Activated naive CD4-positive, alpha-beta T cell (primary cell): ENCODE results near the gene RAMAC.
"Not testable (repeated sequence)": the region's sequence is repeated elsewhere in the genome, so short reads cannot be mapped to it uniquely, and the experiment has no call there.

ENCODE experiments used
- DNase-seq, 4 experiments: peaks; one replicate each; lab custom pipeline; 2025; lab: John Stamatoyannopoulos, UW

Gene RAMAC

DNA sequence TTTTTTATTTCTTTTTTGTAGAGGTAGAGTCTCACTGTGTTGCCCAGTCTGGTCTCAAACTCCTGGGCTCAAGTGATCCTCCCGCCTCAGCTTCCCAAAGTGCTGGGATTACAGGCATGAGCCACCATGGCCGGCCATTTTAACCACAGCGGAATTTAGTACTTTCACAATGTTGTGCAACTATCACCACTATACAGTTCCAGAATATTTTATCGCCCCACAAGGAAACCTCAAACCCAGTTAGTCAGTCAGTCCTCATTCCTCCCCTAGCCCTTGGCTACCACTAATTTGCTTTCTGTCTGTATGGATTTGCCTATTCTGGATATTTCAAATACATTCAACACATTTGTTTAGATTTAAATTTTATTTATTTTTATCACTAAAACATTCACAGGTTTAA, 17.9 kb upstream of the RAMAC start:
- no peak for DNase-seq

DNA sequence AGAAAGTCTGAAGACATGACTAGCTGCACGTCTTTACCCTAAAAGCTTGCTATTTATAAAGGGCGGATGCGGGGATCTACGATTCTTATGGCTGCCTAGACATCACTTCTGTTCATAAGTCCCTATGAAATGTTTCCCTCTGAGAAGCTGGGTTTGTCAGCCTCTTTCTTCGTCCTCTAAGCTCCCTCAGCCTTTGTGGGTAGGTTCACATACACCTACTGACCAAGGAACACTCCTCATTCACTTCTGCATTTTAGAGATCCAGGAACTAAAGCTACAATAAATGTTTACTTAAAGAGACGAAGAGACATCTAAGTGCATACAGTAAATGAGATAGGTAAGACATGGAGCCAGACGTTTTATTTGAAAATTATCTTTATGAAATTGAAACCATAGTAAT, 16.7 kb upstream of the RAMAC start:
- DNase-seq: no peak

DNA sequence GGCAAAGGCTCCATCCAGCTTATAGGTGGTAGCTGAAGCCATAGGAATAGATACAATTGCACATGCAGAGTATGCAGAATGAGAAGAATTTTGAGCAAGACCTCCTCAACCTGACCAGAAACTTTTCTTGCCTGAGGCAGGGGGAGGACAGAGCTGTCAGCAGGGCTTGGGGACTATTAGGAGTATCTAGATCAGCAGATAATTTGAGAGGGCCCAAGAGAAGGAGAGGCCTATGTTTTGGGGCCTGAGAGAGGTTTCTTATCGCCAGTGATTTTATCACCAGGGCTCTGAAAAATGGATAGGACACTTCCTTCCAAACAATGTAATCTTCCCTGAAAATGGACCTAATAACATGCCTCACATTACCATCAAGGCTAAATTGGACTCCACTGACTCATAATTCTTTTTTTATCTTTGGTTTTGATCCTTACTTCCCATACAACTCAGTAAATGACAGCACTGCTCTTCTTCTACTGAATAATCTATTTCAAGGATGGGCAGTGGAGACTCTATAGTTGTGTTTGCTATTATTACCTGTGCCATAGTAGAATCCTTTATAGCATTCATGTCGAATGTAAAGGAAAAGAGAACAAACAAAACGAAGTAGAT, 15.8 kb upstream of the RAMAC start:
- DNase-seq: no peak

DNA sequence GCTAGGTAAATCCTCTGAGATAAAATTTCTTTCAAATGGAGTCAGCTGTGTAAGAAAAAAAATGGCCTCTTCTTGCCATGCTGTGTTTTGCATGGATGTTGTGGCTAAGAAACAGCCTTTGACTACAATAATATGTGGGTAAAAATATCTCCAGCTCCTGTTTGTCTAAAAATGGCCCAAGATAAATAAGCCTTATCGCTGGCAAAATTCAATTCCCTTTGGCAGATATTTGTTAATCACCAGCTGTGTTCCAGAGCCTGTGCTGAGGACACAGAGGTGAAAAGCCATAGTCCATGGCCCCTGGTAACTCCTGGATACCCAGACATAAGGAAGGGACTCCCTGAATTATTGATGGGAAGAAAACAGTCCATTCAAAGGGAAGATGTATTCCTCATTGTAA, 15.3 kb upstream of the RAMAC start:
- no peak for DNase-seq

DNA sequence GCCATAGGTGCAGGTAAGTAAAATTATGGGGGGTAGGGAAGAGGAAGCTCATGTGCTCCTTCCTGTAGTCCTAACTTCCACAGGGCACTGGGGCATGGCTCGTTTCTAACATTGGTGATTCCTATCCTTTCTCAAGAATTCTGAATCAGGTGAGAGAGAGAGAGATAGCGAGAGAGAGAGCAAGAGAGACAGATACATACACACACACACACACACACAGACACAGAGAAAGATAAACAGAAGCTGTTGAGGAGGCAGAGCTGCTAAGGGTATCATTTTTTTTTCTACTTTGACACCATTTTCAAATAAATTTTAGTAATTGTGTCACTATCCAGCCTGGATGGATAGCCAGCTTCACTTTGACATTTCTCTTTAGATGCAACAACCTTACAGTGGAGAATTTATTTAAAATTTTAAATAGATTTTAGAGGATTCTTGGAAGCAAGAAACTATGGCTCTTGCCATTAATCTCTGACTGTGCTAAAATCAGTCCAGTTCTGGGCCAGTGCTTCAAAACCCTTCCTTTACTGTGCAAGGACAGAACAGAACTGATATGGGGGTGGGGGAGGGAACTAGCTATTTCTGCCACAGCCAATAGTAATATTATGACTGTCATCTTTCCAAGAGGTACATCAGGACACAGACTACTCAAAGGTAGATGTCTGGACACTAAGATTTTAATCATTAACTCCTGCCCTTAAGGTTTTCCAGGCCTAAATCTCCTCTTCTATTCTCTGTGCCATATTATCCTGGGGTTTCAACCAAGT, 14.6 kb upstream of the RAMAC start:
- DNase-seq: no peak

DNA sequence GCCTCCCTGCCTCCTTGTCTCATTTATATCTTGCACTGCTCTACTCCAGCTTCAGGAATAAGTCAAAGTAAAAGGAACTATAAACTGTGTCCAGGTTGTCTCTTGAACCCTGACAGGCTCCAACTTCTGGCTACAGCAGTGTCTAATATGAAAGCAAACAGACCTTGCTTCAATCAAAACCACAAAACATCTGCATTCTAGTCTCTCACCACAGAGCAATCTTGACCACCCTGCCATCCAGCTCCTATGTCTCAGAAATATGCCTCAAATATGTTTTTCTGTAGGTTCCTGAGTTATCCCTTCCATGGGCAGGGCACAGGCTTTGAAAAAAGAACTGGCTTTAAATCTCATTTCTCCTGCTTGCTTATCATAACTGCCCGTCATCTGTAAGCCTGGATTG, 13.0 kb upstream of the RAMAC start:
- DNase-seq: no peak

DNA sequence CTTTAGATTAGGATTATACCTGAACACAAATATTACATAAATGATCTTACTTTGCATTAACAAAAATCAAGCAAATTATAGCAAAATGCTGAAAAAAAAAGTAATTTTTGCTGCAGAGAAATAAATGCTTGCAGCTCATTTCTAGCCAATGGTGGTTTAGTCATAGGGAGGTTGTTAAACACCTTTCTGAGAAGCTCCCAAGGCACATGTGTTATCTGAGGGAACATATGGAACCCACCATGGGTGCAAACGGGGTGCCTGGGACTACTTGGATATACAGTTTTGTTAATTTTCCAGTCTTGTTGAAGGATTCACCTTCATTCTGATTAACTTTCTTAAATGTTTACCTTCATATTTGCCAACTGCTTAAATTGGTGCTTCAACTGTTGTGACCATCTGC, 8.9 kb upstream of the RAMAC start:
- no peak for DNase-seq

DNA sequence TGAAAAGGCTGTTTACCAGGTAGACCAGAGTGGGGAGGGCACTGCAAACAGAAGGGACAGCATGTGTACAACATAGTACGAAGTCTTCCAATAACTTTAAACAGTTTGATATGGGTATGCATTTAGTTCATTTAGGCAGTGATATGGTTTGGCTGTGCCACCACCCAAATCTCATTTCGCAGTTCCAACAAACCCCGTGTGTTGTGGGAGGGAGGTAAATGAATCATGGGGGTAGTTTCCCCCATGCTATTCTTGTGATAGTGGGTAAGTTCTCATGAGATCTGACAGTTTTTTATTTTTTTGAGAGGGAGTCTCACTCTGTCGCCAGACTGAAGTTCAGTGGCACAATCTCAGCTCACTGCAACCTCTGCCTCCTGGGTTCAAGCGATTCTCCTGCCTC, 7.6 kb upstream of the RAMAC start:
- DNase-seq: no peak

DNA sequence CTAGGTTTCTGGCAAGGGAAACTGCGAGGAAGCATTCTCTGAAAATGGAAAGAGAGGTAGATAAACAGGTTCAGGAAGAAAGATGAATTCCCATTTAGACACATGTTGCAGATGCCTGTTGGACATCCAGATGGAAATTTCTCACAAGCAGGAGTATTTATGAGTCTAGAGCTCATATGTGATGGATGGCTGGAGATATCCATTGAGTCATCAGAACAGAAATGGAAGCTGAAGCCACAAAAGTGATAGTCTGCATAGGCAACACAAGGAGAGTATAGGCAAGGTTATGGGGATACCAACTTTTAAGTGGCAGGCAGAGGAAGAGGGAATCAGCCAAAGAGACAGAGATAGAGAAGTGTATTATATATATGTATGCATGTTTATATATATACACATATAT, 6.3 kb upstream of the RAMAC start:
- no peak for DNase-seq

DNA sequence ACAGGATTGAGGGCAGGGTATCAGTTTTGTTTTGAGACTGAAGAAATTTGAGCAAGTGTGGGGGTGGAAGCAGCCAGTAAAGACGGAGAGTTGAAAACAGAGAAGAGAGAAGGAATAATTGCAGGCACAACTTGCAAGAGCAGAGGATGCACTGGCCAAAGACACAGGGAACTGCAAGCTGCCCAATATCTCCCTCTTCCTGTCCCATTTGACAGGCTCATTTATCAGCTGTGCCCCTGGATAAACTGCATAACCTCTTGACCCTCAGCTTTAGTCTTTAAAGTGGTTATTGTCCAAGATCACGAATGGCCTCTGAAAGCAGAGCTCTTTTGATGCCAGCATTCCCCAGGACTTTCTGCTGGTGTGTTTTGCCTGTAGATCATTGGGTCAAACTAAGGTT, 5.0 kb upstream of the RAMAC start:
- no peak for DNase-seq

DNA sequence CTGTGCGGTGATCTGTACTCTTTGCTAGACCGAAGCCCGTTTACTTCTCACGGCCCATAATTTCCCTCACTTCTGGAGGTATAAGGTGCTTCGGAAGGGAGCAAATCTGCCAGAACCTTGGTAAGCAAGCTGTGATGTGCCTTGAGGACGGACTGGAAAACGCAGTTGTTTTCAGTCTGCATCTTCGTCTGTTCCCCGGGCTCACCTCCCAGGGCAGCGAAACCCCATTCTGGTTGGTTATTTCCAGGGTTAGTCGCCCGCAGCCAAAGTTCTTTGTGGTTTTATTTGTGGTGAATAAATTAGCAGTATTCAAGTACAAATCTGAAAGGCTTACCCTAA, 401 bp downstream of the RAMAC start:
- no peak for DNase-seq

DNA sequence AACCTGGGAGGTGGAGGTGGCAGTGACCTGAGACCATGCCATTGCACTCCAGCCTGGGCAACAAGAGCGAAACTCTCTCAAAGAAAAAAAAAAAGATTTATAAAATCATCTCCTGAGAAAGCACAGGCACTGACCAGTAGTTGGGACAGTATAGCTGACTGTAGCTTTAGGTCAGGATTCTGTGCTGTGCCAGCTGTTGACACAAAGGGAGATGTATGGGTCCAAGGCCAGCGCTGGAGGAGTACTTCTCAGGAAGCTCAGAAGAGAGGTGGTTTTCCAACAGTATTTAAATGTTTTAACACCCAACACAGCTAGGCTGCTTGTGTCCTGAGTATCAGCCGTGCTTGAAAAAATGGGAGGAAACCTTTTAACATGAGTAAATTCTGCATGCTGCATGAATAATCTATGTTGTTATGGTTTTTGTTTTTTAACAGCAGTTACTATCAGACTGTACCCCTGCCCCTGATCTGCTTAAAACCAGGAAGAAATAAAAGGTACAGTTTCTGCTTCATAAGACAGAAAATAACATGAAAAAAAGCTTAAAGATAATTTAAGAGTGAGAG, 6.5 kb downstream of the RAMAC start:
- no peak for DNase-seq

DNA sequence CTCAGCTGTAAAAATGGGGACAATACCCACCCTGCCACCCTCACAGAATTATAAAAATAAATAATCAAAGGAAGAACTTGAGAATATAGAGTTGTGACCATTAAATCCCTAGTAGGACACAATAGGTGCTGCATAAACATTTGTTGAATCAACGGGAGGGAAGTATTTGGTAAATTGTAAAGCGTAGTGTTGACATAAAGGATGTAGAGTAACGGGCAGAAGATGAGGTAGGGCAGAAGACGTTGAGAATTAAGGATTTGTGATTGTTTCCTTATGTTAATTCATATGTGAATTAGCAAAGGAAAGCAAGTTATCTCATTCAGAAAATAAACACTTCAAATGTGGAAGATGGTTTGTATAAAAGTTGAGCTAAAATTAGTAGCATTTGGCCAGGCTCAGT, 7.1 kb downstream of the RAMAC start:
- no peak for DNase-seq

DNA sequence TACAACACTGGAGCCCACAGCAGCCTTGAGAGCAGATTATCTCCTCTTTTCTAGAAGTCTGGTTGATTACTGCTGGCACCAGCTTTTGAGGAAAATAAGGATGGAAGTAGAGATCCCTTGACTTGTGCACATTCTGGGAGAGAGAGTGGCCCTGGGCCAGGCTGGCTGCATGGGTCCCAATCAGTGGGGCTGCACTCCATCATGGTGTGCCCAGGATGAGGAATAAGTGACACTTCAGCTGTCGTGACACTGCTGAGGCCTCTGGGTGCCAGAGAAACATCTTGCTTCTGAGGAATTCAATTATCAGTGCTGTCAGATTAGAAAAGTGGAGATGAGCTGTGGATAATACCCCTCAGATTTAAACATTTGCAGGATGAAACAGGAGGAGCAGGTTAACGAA, 9.1 kb downstream of the RAMAC start:
- DNase-seq: no peak

DNA sequence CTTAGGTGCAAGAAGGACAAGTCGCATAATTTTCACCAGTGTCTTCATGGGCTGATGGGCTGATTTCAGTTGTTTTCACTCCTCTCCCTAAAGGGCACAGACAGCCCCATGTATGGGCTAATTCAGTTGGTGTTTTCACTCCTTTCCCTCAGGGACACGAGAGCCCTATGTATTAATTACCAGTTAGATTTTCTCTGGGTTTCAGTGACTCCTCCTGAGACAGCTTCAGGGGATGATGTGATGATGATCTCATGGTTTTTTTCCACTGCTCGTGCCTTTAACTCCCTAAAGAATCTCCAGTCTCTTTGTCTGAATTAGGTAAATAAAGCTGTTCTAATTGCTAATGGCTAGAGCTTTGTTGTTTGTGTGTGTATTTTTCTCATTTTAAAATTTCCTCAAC, 9.9 kb downstream of the RAMAC start:
- DNase-seq: no peak

DNA sequence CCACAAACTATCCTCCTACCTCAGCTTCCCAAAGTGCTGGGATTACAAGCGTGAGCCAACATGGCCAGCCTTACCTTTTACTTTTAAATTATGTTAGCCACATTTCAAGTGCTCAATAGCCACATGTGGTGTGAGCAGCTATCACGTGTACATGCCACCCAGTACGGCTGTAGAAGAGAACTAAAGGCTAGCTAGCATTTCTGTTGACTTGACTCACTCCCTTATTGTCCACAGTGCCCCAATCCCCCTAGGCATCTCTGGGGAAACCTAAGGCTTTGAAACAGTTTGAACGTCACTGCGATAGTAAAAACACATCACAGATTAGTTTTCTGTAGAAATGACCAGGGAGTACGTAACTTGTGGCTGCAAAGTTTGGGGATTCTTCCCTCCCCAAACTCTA, 13.4 kb downstream of the RAMAC start:
- DNase-seq: no peak

DNA sequence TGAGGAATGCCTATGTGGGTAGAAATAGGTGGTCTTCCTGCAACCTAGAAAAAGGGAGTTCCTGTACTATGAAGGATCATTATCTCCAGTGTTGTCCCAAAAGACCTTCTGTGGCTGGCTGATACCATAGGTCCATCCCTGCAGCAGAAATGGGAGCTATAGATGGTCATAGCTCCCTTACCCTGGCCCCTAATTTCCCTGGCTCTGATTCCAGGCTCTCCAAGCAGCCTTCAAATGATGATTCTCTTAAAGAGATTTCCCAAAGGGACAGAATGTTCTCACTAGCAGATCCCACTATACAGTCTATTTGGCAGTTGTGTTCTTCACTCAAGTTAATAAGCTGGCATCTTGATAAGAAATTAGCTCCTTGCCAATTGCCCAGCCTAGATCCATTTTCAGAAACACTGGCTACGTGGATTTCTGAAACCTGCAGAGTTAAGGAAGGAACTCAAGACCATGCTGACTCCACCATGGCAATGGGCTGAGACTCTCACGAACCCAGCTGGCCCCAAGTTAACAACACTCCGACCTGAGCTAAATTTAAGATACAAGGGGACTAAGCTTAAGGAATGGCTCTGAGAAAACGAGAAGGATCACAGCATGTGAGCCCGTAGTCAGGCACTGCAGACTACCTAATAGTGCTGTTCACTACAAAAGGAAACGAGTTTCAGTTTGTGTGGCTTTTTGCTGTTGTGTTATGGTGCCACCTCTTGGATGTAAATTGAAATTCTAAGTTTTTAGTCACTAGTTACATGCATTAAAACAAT, 14.1 kb downstream of the RAMAC start:
- DNase-seq: peak in 1 of 4 experiments; percentile 5

DNA sequence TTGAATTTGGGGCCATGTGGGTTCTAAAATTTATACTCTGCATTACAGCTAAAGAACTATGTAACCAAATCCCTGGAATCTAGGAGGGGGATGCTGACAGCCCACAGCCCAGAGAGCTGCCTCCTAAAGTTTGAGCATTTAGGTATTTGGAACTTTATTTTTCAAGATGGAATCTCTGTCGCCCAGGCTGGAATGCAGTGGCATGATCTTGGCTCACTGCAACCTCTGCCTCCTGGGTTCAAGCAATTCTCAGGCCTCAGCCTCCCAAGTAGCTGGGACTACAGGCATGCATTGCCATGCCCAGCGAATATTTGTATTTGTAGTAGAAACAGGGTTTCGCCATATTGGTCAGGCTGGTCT, 14.6 kb downstream of the RAMAC start:
- DNase-seq: not testable (repeated sequence)

DNA sequence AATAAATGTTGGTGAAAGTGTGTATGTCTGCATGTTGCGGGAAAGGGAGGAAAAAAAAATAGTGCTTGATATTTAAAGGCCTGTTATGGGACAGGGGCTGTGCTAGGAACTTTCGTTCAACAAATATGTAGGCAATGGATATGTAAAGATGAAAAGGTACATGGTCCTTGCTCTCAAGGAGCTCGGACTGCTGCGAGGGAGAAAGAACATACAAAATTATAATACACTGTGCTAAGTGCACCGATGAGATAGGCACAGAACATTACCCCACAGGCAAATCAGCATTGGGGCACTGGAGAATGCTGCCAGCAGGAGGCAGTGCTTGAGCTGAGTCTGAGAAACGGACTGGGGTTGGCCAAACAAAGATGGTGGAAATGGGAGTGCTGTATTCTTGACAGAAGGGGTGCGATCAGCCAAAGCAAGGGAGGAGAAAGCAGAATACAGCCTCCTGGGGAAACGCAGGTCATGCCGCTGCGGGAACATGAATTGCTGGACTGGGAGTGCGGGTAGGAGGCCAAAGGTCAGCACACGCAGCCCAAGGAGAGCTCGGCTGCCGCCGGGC, 24.8 kb downstream of the RAMAC start:
- DNase-seq: peak; percentile 11 to 61 (median 24)

DNA sequence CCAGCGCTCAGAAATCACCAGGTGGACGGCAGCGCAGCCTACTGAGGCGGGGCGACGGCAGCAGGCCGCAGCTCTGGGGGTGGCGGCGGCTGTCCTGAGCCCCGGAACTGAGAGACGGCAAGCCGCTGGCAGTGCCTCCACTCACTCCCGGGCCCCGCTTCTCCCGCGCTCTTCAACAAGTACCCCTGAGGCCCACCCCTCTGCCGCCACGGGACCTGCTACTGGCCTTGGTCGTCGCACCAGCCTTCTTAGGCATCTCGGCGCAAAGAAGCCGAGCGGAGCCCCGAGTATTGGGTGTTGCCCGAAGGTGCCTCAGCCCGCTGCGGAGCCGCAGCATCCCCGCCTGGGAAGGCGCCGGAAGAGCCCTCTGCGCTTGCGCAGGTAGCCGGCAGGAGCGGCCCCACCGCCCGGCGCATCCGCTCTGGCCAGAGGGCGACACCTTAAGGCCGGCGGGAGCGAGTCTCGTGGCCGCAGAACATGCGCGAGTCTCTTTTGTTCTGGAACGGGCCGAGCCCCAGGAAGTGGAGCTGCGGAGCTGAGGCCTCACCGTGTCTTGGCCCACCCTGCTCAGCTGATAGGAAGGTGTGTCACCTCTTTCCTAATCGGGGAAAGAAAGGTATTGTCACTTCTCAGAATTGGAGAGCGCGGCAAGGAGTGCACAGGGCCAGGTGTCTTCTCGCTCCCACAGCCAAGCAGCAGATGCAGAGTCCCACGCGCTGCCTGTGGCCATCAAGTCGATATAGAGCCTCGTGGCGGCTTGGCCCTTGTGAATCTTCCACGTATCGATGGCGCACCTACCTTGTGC, 25.5 kb downstream of the RAMAC start, which contains the start of gene C15orf40:
Gene C15orf40 (minus strand): TSS at position 369 of the 805 bp plus-strand sequence. CDS start 32 bp downstream, at position 337.
- DNase-seq: peak; percentile 34 to 72 (median 51)

DNA sequence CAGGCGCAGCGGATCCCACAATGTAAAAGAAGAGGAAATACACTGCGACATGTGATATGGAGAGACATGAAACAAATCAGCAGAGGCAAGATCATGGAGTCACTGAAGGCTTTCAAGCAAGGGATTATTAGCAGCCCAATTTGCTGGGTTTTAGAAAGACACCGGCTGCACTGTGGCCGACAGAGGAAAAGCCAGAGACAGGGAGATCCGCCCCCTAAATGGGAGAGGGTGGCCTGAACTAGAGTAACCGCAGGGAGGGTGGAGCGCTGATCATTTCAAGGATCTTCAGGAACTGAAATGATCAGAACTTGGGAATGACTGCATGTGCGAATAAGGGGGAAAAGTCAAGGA, 26.0 kb downstream of the RAMAC start:
- no peak for DNase-seq

DNA sequence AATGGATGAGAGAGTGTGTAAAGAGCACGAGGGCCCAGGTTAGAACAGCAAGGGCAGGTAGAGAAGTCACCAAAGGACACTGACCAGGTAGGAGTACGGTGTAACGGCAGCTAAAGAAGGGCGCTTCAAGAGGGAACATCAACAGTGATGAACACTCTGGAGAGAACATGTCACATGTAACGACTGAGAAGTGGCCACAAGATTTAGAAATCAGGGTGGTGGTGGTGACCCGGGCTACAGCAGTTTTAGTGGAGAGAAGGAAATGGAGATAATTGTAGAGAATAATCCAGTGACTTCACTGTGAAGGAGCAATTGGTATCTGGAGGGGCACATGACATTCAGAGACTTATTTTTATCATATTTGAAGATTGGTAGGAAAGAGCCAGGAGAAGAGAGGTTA, 26.6 kb downstream of the RAMAC start:
- no peak for DNase-seq
